ENCODE measurements around the gene DNAJA4.

GRCh38 chr15:78304216-78305066, 40.1 kb downstream of the DNAJA4 start:
- no peak for TF ChIP-seq POLR2A (IDR thresholded peaks at IDR 0.05)
- TF ChIP-seq CTCF (IDR thresholded peaks at IDR 0.05), result no peak
